Duodenal mucosa (tissue), 2 donors: ENCODE measurements around the gene COQ4.

Experiments used
- H3K27ac ChIP-seq: one replicate; pipeline ENCODE4 v1.7.0; 2013; ENCODE audit warnings: low read depth, low read length
- H3K27me3 ChIP-seq, 2 donors: one replicate each; pipeline ENCODE4 v1.7.0; 2013; ENCODE audit warnings: low read length in 2 of 2, control low read depth in 1 of 2; ENCODE audit not compliant: insufficient read depth in 2 of 2, control insufficient read depth in 1 of 2
- H3K36me3 ChIP-seq, 2 donors: one replicate each; pipeline ENCODE4 v1.7.0; 2013; ENCODE audit warnings: low read length in 2 of 2, control low read depth in 1 of 2; ENCODE audit not compliant: insufficient read depth in 2 of 2, control insufficient read depth in 1 of 2
- H3K4me1 ChIP-seq, 2 donors: one replicate each; pipeline ENCODE4 v1.7.0; 2013; ENCODE audit warnings: low read length in 2 of 2, control low read depth in 1 of 2; ENCODE audit not compliant: insufficient read depth in 2 of 2, control insufficient read depth in 1 of 2
- H3K4me3 ChIP-seq, 2 donors: one replicate each; pipeline ENCODE4 v1.7.0; 2013; ENCODE audit warnings: low read length in 2 of 2, low read depth in 1 of 2
- H3K9ac ChIP-seq, 2 donors: one replicate each; pipeline ENCODE4 v1.7.0; 2013; ENCODE audit warnings: low read length in 2 of 2, low read depth in 1 of 2
- H3K9me3 ChIP-seq, 2 donors: one replicate each; pipeline ENCODE4 v1.7.0; 2013; ENCODE audit warnings: low read length in 2 of 2, control low read depth in 1 of 2; ENCODE audit not compliant: control insufficient read depth in 1 of 2

COQ4 gene

GRCh38 chr9:128304136-128304970, 18.3 kb upstream of the COQ4 start:
- no peaks in the 10 kb centered on the region for H3K9me3 ChIP-seq
- no peaks in the 10 kb centered on the region for H3K27me3 ChIP-seq
- H3K9ac ChIP-seq: no peak overlapping the region
- H3K36me3 ChIP-seq: peaks cover 1 to 11% of the 10 kb centered on the region in 2 donors
- no peaks in the 10 kb centered on the region for H3K4me1 ChIP-seq
- no peak overlapping the region for H3K27ac ChIP-seq
- no peak overlapping the region for H3K4me3 ChIP-seq

- Histone ChIP-seq H3K9me3 (no peaks in the 10 kb centered on the region), H3K27ac (no peak overlapping the region), H3K4me1 (no peaks in the 10 kb centered on the region), H3K36me3 (peaks cover 7 to 17% of the 10 kb centered on the region in 2 donors), H3K9ac (no peak overlapping the region), H3K27me3 (no peaks in the 10 kb centered on the region), H3K4me3 (no peak overlapping the region)
These were observed 17.7 kb upstream of the COQ4 start for GRCh38 chr9:128304971-128305288.

GRCh38 chr9:128309551-128309950, 13.1 kb upstream of the COQ4 start:
- Histone ChIP-seq H3K36me3 (peaks cover 23 to 41% of the 10 kb centered on the region in 2 donors), H3K27me3 (no peaks in the 10 kb centered on the region), H3K27ac (no peak overlapping the region), H3K9me3 (no peaks in the 10 kb centered on the region), H3K4me1 (no peaks in the 10 kb centered on the region), H3K9ac (no peak overlapping the region), H3K4me3 (no peak overlapping the region)

- H3K27me3 ChIP-seq: no peaks in the 10 kb centered on the region
- no peak overlapping the region for H3K4me3 ChIP-seq
- peaks cover 30 to 48% of the 10 kb centered on the region in 2 donors for H3K36me3 ChIP-seq
- no peak overlapping the region for H3K9ac ChIP-seq
- no peaks in the 10 kb centered on the region for H3K4me1 ChIP-seq
- H3K9me3 ChIP-seq: no peaks in the 10 kb centered on the region
- no peak overlapping the region for H3K27ac ChIP-seq
These were observed 12.2 kb upstream of the COQ4 start for GRCh38 chr9:128310461-128310860.

GRCh38 chr9:128314697-128315096, 7.9 kb upstream of the COQ4 start:
- Histone ChIP-seq H3K36me3 (peaks cover 42 to 63% of the 10 kb centered on the region in 2 donors), H3K9ac (no peak overlapping the region), H3K9me3 (no peaks in the 10 kb centered on the region), H3K4me1 (no peaks in the 10 kb centered on the region), H3K27me3 (no peaks in the 10 kb centered on the region), H3K4me3 (no peak overlapping the region), H3K27ac (no peak overlapping the region)

GRCh38 chr9:128316421-128316820, 6.2 kb upstream of the COQ4 start:
- Histone ChIP-seq H3K27me3 (no peaks in the 10 kb centered on the region), H3K27ac (no peak overlapping the region), H3K4me3 (no peak overlapping the region)

GRCh38 chr9:128317629-128318028, 5.0 kb upstream of the COQ4 start:
- no peak overlapping the region for H3K4me3 ChIP-seq
- no peak overlapping the region for H3K9ac ChIP-seq
- H3K36me3 ChIP-seq: peaks cover 31 to 46% of the 10 kb centered on the region in 2 donors
- H3K27ac ChIP-seq: no peak overlapping the region
- H3K9me3 ChIP-seq: no peaks in the 10 kb centered on the region
- no peaks in the 10 kb centered on the region for H3K27me3 ChIP-seq
- peaks cover 3 to 7% of the 10 kb centered on the region in 2 donors for H3K4me1 ChIP-seq

More at GRCh38 chr9:128316421-128316820, 6.2 kb upstream of the COQ4 start:
- peaks cover 33 to 47% of the 10 kb centered on the region in 2 donors for H3K36me3 ChIP-seq
- no peaks in the 10 kb centered on the region for H3K9me3 ChIP-seq
- no peak overlapping the region for H3K9ac ChIP-seq
- peaks cover 2% of the 10 kb centered on the region in 2 donors for H3K4me1 ChIP-seq

- Histone ChIP-seq H3K4me3 (peak overlapping the region; percentile 98 to 99), H3K27me3 (no peaks in the 10 kb centered on the region), H3K36me3 (peaks cover 30 to 40% of the 10 kb centered on the region in 2 donors), H3K4me1 (peaks cover 19 to 28% of the 10 kb centered on the region in 2 donors), H3K9ac (peak overlapping the region in 1 of 2 donors; percentile 100), H3K27ac (no peak overlapping the region), H3K9me3 (no peaks in the 10 kb centered on the region)
These were observed 1.3 kb upstream of the COQ4 start for GRCh38 chr9:128321343-128321742.

- Histone ChIP-seq H3K27me3 (no peaks in the 10 kb centered on the region), H3K36me3 (peaks cover 24 to 34% of the 10 kb centered on the region in 2 donors), H3K9ac (peak overlapping the region; percentile 68 to 100), H3K4me3 (peak overlapping the region; percentile 98 to 99), H3K4me1 (peaks cover 19 to 28% of the 10 kb centered on the region in 2 donors), H3K27ac (no peak overlapping the region), H3K9me3 (no peaks in the 10 kb centered on the region)
These were observed 698 bp upstream of the COQ4 start for GRCh38 chr9:128321879-128322403.

GRCh38 chr9:128323212-128323730, 632 bp downstream of the COQ4 start:
- Histone ChIP-seq H3K9ac (peak overlapping the region; percentile 74 to 100), H3K36me3 (peaks cover 22 to 34% of the 10 kb centered on the region in 2 donors), H3K27me3 (no peaks in the 10 kb centered on the region), H3K9me3 (no peaks in the 10 kb centered on the region), H3K27ac (no peak overlapping the region), H3K4me3 (peak overlapping the region; percentile 98 to 99), H3K4me1 (peaks cover 27 to 38% of the 10 kb centered on the region in 2 donors)
